ENCODE measurements around the gene PEAR1. TPM values are rescaled to one million over a fixed set of nuclear protein-coding genes. Genes with fewer than 3 reads are reported as not detected.

The PEAR1 gene
- total RNA-seq, 2 donors from 2014 or later = 31.0 to 34.9 TPM

GRCh38 chr1:156929596-156930238 lies 36.2 kb downstream of the PEAR1 start:
- peaks cover 5 to 16% of the 10 kb centered on the region in 2 donors for H3K4me1 ChIP-seq (ENCODE audit: control insufficient read depth in 1 of 2, low read depth in 2 of 2)
- no peaks in the 10 kb centered on the region for H3K36me3 ChIP-seq
- no peak for DNase-seq (ENCODE audit: low spot score)
- TF ChIP-seq CTCF (IDR thresholded peaks at IDR 0.05) = no peak
- no peaks in the 10 kb centered on the region for H3K27me3 ChIP-seq (replicated peaks; ENCODE audit: insufficient read depth)
- no peak for ATAC-seq (ENCODE audit: insufficient number of reproducible peaks, low FRiP score, low read depth)
- H3K27ac ChIP-seq = no peak overlapping the region
- no peaks in the 10 kb centered on the region for H3K9me3 ChIP-seq
- no peak overlapping the region for H3K4me3 ChIP-seq

GRCh38 chr1:156930483-156930882 lies 37.0 kb downstream of the PEAR1 start:
- Histone ChIP-seq H3K27me3 (replicated peaks; ENCODE audit: insufficient read depth) (no peaks in the 10 kb centered on the region), H3K4me3 (no peak overlapping the region), H3K9me3 (no peaks in the 10 kb centered on the region), H3K27ac (no peak overlapping the region), H3K4me1 (ENCODE audit: control insufficient read depth in 1 of 2, low read depth in 2 of 2) (peaks cover 5 to 16% of the 10 kb centered on the region in 2 donors), H3K36me3 (no peaks in the 10 kb centered on the region)
- ATAC-seq (ENCODE audit: insufficient number of reproducible peaks, low FRiP score, low read depth) (no peak), DNase-seq (ENCODE audit: low spot score) (no peak)
- no peak for TF ChIP-seq CTCF (IDR thresholded peaks at IDR 0.05)

- no peak for ATAC-seq (ENCODE audit: insufficient number of reproducible peaks, low FRiP score, low read depth)
Observed at GRCh38 chr1:156931211-156931952, 37.9 kb downstream of the PEAR1 start.

GRCh38 chr1:156931974-156932710 lies 38.6 kb downstream of the PEAR1 start:
- DNase-seq (ENCODE audit: low spot score) = no peak
- H3K36me3 ChIP-seq = no peaks in the 10 kb centered on the region
- no peak overlapping the region for H3K27ac ChIP-seq
- H3K9me3 ChIP-seq = no peaks in the 10 kb centered on the region
- H3K4me3 ChIP-seq = no peak overlapping the region
- TF ChIP-seq CTCF (IDR thresholded peaks at IDR 0.05) = no peak
- no peaks in the 10 kb centered on the region for H3K27me3 ChIP-seq (replicated peaks; ENCODE audit: insufficient read depth)
- ATAC-seq (ENCODE audit: insufficient number of reproducible peaks, low FRiP score, low read depth) = no peak
- peaks cover 5 to 16% of the 10 kb centered on the region in 2 donors for H3K4me1 ChIP-seq (ENCODE audit: control insufficient read depth in 1 of 2, low read depth in 2 of 2)

More at GRCh38 chr1:156931211-156931952, 37.9 kb downstream of the PEAR1 start:
- H3K9me3 ChIP-seq = no peaks in the 10 kb centered on the region
- H3K4me3 ChIP-seq = peak overlapping the region; percentile 41
- no peak for TF ChIP-seq CTCF (IDR thresholded peaks at IDR 0.05)
- H3K36me3 ChIP-seq = no peaks in the 10 kb centered on the region
- DNase-seq (ENCODE audit: low spot score) = no peak
- no peak overlapping the region for H3K27ac ChIP-seq
- no peaks in the 10 kb centered on the region for H3K27me3 ChIP-seq (replicated peaks; ENCODE audit: insufficient read depth)
- peaks cover 5 to 16% of the 10 kb centered on the region in 2 donors for H3K4me1 ChIP-seq (ENCODE audit: control insufficient read depth in 1 of 2, low read depth in 2 of 2)

GRCh38 chr1:156933136-156933535 lies 39.6 kb downstream of the PEAR1 start:
- H3K36me3 ChIP-seq = peaks cover under 1% of the 10 kb centered on the region
- no peaks in the 10 kb centered on the region for H3K27me3 ChIP-seq (replicated peaks; ENCODE audit: insufficient read depth)
- no peak overlapping the region for H3K27ac ChIP-seq
- H3K9me3 ChIP-seq = no peaks in the 10 kb centered on the region
- no peak overlapping the region for H3K4me3 ChIP-seq
- peaks cover 5 to 12% of the 10 kb centered on the region in 2 donors for H3K4me1 ChIP-seq (ENCODE audit: control insufficient read depth in 1 of 2, low read depth in 2 of 2)
- DNase-seq (ENCODE audit: low spot score) (no peak), ATAC-seq (ENCODE audit: insufficient number of reproducible peaks, low FRiP score, low read depth) (no peak)
- TF ChIP-seq CTCF (IDR thresholded peaks at IDR 0.05) = no peak

All from thoracic aorta (tissue), 2 donors.